ENCODE results near the gene BEST1. TPM values are rescaled to one million over a fixed set of nuclear protein-coding genes. Genes with fewer than 3 reads are reported as not detected.

BEST1 gene
- total and polyA plus RNA-seq, 2 of the 13 experiments (the other 11 are each of a cell fraction or from before 2014, with no cell fraction given) = 0.09 to 0.65 TPM

- FAIRE-seq (no peak), ATAC-seq (no peak), DNase-seq (ENCODE audit: low spot score) (no peak)
- BruUV-seq (replicated peaks) = no TSS peak
- 48% methylated on average over 6 of the region's 6 CpGs for WGBS (ENCODE audit: low lambda C conversion rate)
- no peaks in the 10 kb centered on the region for H3K9me3 ChIP-seq (ENCODE audit: low read length)
- peaks cover 11 to 39% of the 10 kb centered on the region in 2 experiments for H3K27me3 ChIP-seq (ENCODE audit: control insufficient read depth in 1 of 2, insufficient read depth in 2 of 2, low read length in 2 of 2)
- TF ChIP-seq ZNF275 (CRISPR knock-in tag; IDR thresholded peaks at IDR 0.05; ENCODE audit: borderline replicate concordance) = no peak
- no peak overlapping the region for H3K27ac ChIP-seq (ENCODE audit: extremely low read length, insufficient read depth, low read length)
- H2AFZ ChIP-seq (ENCODE audit: low read length) = no peak overlapping the region
- no peak overlapping the region for H3K9ac ChIP-seq (ENCODE audit: insufficient read depth, low read depth, low read length)
- H3K4me3 ChIP-seq (replicated peaks in 1 of 3; ENCODE audit: insufficient read depth in 1 of 3, low read depth in 2 of 3, low read length in 3 of 3) = no peak overlapping the region
- in situ Hi-C loops (cut with HindIII; ENCODE audit: extremely low pct_ligation_motif_present, low pct_unique_long_range_greater_than_20kb) = no loop called here
- no peaks in the 10 kb centered on the region for H4K20me1 ChIP-seq (ENCODE audit: insufficient read depth, low read length)
- H3K79me2 ChIP-seq (ENCODE audit: insufficient read depth, low read length) = no peaks in the 10 kb centered on the region
- intact Hi-C loops (cut with micrococcal nuclease; ENCODE audit: unreplicated experiment) = no loop called here
- H3K4me1 ChIP-seq (ENCODE audit: insufficient read depth, low read length) = peaks cover 58% of the 10 kb centered on the region
- CTCF ChIA-PET (ENCODE audit: low intra/inter-chr PET ratio, low total read pairs) = no interaction called here
- POLR2A ChIA-PET = no interaction called here
- H3K4me2 ChIP-seq (ENCODE audit: low read depth, low read length) = no peak overlapping the region
- H3K36me3 ChIP-seq (replicated peaks in 1 of 2; ENCODE audit: control insufficient read depth in 1 of 2, insufficient read depth in 2 of 2, low read length in 2 of 2) = no peaks in the 10 kb centered on the region
Observed at GRCh38 chr11:61918938-61919704, 31.0 kb upstream of the BEST1 start.

- BruUV-seq (replicated peaks) = no TSS peak
- Histone ChIP-seq H3K27me3 (ENCODE audit: control insufficient read depth in 1 of 2, insufficient read depth in 2 of 2, low read length in 2 of 2) (peaks cover 11 to 39% of the 10 kb centered on the region in 2 experiments), H3K4me3 (replicated peaks in 1 of 3; ENCODE audit: insufficient read depth in 1 of 3, low read depth in 2 of 3, low read length in 3 of 3) (peak overlapping the region in 1 of 3 experiments; percentile 20; a peak in 1 of 6 replicates), H3K4me1 (ENCODE audit: insufficient read depth, low read length) (peaks cover 66% of the 10 kb centered on the region), H3K79me2 (ENCODE audit: insufficient read depth, low read length) (no peaks in the 10 kb centered on the region), H3K4me2 (ENCODE audit: low read depth, low read length) (peak overlapping the region; percentile 34; the same call in 1 of the 2 replicates), H3K9me3 (ENCODE audit: low read length) (no peaks in the 10 kb centered on the region), H4K20me1 (ENCODE audit: insufficient read depth, low read length) (no peaks in the 10 kb centered on the region), H2AFZ (ENCODE audit: low read length) (no peak overlapping the region), H3K9ac (ENCODE audit: insufficient read depth, low read depth, low read length) (no peak overlapping the region), H3K36me3 (replicated peaks in 1 of 2; ENCODE audit: control insufficient read depth in 1 of 2, insufficient read depth in 2 of 2, low read length in 2 of 2) (no peaks in the 10 kb centered on the region), H3K27ac (ENCODE audit: extremely low read length, insufficient read depth, low read length) (no peak overlapping the region)
- WGBS (ENCODE audit: low lambda C conversion rate) = no CpG with 5 or more reads among the region's 13 CpGs
- intact Hi-C loops (cut with micrococcal nuclease; ENCODE audit: unreplicated experiment) (no loop called here), in situ Hi-C loops (cut with HindIII; ENCODE audit: extremely low pct_ligation_motif_present, low pct_unique_long_range_greater_than_20kb) (no loop called here)
- ChIA-PET POLR2A (no interaction called here), CTCF (ENCODE audit: low intra/inter-chr PET ratio, low total read pairs) (no interaction called here)
- no peak for ATAC-seq
- no peak for DNase-seq (ENCODE audit: low spot score)
- no peak for FAIRE-seq
- no peak for TF ChIP-seq ZNF142 (CRISPR knock-in tag; IDR thresholded peaks at IDR 0.05)
- no peak for TF ChIP-seq RXRA (CRISPR knock-in tag; IDR thresholded peaks at IDR 0.05)
- TF ChIP-seq ZC3H4 (CRISPR knock-in tag; IDR thresholded peaks at IDR 0.05; ENCODE audit: borderline replicate concordance) = no peak
- no peak for TF ChIP-seq ZNF234 (CRISPR knock-in tag; conservative IDR thresholded peaks at IDR 0.05)
- no peak for TF ChIP-seq ZNF235 (CRISPR knock-in tag; IDR thresholded peaks at IDR 0.05; ENCODE audit: borderline replicate concordance)
- TF ChIP-seq KDM1A (CRISPR knock-in tag; IDR thresholded peaks at IDR 0.05) = no peak
- no peak for TF ChIP-seq IKZF1 (IDR thresholded peaks at IDR 0.05)
- TF ChIP-seq ZMYM3 (CRISPR knock-in tag; IDR thresholded peaks at IDR 0.05) = peak; percentile 21; the same call in 1 of the 2 replicates
Observed at GRCh38 chr11:61919705-61920631, 30.2 kb upstream of the BEST1 start.
